PFSK-1 (cell line): ENCODE results near the gene HCFC1.

Experiments used
- FOXP2 ChIP-seq: optimal IDR thresholded peaks from 2 replicates; pipeline ENCODE3; 2011; ENCODE audit warnings: borderline replicate concordance, control low read depth, inconsistent platforms; ENCODE audit not compliant: insufficient read depth; ENCODE audit errors: extremely low read length, extremely low read depth
- POLR2AphosphoS5 ChIP-seq: IDR thresholded peaks from 2 replicates; pipeline ENCODE4 v1.6.1; 2012; ENCODE audit warnings: low read depth, mild to moderate bottlenecking, control low read depth, low read length, moderate library complexity
- REST ChIP-seq, 2 experiments: IDR thresholded peaks; 2 replicates each; pipeline versions ENCODE4 v1.6.1 to v1.8.0; 2011 to 2012; ENCODE audit warnings: low read depth in 2 of 2, low read length in 2 of 2, control low read depth in 1 of 2, inconsistent platforms in 1 of 2, mild to moderate bottlenecking in 1 of 2, moderate library complexity in 1 of 2; ENCODE audit not compliant: insufficient read depth in 1 of 2
- SIN3A ChIP-seq: IDR thresholded peaks from 2 replicates; pipeline ENCODE4 v1.6.1; 2012; ENCODE audit warnings: mild to moderate bottlenecking, low read length, moderate library complexity, borderline replicate concordance; ENCODE audit not compliant: insufficient read depth
- TAF1 ChIP-seq: IDR thresholded peaks from 2 replicates; pipeline ENCODE4 v1.6.1; 2012; ENCODE audit warnings: low read length, control low read depth, borderline replicate concordance; ENCODE audit not compliant: insufficient read depth

The HCFC1 gene

GRCh38 chrX:154015581-154016264 is 44.1 kb upstream of the HCFC1 start:
- TF ChIP-seq SIN3A (no peak), POLR2AphosphoS5 (no peak), REST (IDR thresholded peaks at IDR 0.05; ENCODE audit: insufficient read depth in 1 of 2, low read depth in 2 of 2, low read length in 2 of 2) (no peak), FOXP2 (no peak), TAF1 (no peak)

- TF ChIP-seq POLR2AphosphoS5 (no peak), FOXP2 (no peak), TAF1 (no peak), REST (IDR thresholded peaks at IDR 0.05; ENCODE audit: insufficient read depth in 1 of 2, low read depth in 2 of 2, low read length in 2 of 2) (no peak), SIN3A (no peak)
Observed at GRCh38 chrX:154014429-154015380, 43.1 kb upstream of the HCFC1 start.

GRCh38 chrX:154013614-154014360 is 42.2 kb upstream of the HCFC1 start:
- TF ChIP-seq FOXP2 (no peak), SIN3A (no peak), REST (IDR thresholded peaks at IDR 0.05; ENCODE audit: insufficient read depth in 1 of 2, low read depth in 2 of 2, low read length in 2 of 2) (no peak), TAF1 (no peak), POLR2AphosphoS5 (no peak; the same call in 1 of the 2 replicates)

GRCh38 chrX:154013001-154013421 is 41.4 kb upstream of the HCFC1 start:
- TF ChIP-seq TAF1 (no peak), FOXP2 (no peak), POLR2AphosphoS5 (no peak), SIN3A (no peak), REST (IDR thresholded peaks at IDR 0.05; ENCODE audit: insufficient read depth in 1 of 2, low read depth in 2 of 2, low read length in 2 of 2) (no peak)
